IPS-NIHi7 (cell line): ENCODE results near the gene C19orf12.

Source experiments
- DNase-seq: peaks from one replicate; pipeline ENCODE4 v3.0.0; 2012; ENCODE audit warnings: mixed read lengths; ENCODE audit errors: extremely low spot score

The C19orf12 gene

DNA sequence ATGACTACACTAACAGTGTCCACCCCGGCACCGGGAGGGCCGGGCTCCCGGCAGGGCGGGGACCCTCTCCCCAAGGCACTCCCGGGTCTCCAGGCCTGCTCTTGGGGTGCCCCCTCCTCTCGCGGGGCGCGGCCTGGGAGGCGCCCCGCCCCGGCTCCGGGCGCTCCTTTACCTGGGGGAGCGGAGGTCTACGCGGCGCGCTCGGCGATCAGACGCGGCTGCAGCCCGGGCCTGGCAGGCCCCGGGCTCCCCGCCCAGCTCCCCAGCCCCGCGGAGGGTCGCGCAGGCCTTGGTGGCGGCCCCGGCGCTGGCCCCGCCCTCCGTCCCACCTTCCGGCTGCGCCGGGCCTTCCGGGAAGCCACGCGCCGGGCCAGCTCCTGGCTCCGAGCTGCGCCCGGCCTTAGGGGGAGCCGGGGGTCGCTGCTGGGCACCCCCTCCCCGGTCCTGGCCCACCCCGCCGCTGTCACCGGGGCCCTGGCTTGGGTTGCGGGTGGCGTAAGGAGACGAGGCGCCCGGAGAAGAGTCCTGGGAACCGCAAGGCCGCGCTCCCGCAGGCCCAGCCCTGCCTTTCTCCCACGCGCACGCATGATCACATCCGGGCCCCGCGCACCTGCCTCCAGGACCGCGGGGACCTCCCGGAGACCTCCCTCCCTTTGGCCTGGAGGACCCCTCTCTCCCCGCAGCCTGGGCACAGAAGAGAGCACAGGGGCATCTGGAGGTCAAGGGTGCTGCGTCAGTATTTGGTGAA lies at the start of gene C19orf12:
TSS of gene C19orf12 (minus strand) at position 309 of the 748 bp plus-strand sequence. CDS start 6,848 bp downstream, outside the sequence.
- peak; percentile 77 for DNase-seq

DNA sequence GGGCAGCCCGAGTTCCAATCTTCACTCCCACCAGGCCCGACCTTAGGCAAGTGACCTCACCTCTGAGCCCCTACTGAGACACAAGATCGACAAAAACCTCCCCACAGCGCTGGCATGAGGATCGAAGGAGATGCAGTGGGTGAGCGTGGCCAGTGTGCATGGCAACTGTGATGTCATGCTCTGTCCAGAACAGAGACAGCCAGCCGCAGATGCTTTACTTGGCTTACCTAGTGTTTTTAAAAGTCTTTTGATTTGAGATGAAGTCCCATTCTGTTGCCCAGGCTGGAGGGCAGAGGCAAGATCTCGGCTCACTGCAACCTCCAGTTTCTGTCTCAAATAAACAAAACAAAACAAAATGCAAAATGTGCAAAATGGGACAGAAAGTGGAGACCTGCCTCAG lies 49.3 kb upstream of the C19orf12 start:
- no peak for DNase-seq

DNA sequence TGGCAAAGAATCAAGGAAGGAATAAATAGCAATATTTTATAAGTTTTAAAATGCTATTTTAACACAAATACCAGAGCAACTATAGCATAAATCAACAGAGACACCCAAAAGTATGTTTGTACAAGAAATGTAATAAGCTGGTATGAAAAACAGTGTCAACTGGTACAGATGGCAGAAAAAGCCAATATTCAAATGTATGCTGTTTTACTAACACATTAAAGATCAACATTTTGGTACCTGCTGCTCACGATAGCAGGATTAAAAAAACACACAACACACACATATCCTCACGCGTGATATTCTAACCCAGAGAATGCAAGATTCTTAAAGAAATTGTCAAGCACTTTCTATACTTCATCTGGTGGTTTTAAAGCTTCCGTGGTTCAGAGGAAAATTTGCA lies 48.1 kb upstream of the C19orf12 start:
- no peak for DNase-seq

DNA sequence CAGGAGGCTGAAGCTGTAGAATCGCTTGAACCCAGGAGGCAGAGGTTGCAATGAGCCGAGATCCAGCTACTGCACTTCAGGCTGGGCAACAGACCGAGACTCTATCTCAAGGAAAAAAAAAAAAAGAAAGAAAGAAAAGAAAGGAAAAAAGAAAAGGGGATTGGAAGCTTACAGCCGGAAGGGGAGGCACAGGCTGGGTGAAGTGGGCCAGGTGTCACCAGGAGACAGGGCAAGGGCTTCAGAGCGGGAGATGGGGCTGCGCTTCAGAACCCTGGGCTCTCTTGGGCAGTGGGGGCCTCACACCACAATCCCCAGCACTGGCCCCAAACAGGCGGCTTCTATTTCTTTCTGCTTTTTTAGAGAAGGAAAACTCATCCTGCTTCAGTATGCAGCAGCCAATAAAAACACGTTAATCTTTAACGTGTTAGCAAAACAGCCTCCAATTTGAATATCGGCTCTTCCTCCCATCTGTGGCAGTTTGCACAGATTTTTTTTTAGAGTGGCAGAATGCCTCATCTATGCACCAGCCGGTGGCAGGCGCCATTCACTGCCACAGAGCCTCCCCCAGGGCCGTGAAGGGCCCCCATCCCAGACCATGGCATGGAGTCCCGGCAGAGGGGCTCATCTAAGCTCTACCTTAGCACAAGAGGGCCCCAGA lies 46.6 kb upstream of the C19orf12 start:
- DNase-seq, result no peak

DNA sequence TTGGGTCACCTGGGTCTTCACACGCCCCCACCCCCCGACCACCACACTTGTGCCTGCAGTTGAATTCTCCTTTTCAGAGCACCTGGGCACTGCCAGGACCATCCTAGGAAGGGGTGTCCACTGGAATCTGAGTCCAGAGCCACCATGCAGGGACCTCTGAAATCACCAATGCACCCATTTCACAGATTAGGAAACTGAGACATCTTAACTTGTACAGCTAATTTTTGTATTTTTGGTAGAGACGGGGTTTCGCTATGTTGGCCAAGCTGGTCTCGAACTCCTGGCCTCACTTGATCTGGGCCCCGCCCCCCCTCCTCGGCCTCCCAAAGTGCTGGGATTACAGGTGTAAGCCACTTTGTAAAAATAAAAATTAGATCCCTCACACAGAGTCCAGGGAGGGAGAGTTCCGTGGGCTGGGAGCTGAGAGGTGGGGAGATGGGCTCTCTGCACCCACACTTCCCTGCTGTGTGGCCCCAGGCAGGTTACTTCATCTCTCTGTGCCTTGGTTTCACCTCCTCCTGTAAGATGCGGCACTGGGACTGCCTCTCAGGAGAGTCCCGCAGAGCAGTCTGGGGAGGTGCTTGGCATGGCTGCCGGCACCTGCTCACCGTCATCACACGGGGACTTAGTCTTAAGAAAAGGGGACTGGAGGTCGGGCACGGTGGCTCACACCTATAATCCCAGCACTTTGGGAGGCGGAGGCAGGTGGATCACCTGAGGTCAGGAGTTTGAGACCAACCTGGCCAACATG lies 45.9 kb upstream of the C19orf12 start:
- no peak for DNase-seq

DNA sequence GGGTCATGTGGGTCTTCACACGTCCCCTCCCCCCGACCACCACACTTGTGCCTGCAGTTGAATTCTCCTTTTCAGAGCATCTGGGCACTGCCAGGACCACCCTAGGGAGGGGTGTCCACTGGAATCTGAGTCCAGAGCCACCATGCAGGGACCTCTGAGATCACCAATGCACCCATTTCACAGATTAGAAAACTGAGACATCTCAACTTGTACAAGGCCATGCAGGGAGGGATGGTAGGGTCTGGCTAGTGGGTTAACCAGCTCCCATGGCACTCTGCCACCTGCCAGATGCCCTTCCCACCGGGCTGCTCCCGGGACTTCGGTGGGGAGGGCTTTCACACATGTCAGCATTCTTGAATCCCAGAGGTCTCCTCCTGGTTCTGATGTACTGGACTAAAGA lies 44.3 kb upstream of the C19orf12 start:
- DNase-seq, result no peak

DNA sequence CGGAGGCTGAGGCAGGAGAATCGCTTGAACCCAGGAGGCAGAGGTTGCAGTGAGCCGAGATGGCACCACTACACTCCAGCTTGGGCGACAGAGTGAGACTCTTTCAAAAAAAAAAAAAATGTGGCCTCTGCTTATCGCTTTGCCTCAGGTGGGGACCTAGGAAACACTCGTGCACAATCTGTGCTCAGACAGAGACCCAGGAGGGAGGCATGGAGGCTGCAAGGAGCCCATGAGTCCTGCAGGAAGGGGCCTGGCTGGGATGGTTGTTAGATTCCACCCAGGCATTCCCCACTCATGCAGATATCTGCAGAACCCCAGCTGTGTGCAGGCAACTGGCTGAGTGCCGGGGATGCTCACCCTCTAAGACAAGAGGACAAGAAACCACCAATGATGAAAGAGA lies 43.8 kb upstream of the C19orf12 start:
- no peak for DNase-seq

DNA sequence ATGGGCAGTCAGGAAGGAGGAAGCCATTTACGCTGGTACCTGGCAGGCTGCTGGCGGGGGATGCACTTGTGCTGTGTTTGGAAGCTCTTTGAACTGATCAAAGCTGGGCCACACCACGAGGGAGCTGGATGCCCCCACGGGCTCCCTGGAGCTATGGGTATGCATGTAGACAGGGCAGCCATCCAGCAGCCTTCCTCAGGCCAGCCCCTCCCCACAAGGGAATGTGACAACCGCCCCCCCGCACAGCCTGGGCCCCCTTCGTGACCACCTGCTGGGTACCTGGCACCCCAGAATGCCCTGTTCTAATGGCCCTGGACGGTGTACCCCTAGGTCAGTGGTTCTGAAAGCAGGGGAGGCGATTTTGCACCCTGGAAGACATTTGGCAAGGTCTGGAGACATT lies 42.5 kb upstream of the C19orf12 start:
- DNase-seq, result no peak

DNA sequence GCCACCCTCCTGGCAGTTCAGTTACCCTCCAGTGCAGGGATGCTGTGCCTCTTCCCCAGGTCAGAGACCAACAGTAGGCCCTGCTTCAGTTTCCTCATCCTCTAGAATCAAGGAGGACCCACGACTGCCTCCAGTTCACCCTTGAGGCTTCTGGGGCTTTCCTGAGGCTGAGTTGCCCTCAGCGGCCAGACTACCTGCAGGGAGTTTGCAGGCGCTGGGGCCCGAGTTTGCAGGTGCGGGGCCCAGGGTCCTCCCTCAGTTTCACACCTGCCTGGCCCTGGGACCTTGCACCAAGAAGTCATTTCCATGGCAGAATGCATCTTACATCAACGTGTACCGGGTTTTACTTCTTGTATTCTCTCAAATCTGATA lies 38.9 kb upstream of the C19orf12 start:
- DNase-seq, result no peak

DNA sequence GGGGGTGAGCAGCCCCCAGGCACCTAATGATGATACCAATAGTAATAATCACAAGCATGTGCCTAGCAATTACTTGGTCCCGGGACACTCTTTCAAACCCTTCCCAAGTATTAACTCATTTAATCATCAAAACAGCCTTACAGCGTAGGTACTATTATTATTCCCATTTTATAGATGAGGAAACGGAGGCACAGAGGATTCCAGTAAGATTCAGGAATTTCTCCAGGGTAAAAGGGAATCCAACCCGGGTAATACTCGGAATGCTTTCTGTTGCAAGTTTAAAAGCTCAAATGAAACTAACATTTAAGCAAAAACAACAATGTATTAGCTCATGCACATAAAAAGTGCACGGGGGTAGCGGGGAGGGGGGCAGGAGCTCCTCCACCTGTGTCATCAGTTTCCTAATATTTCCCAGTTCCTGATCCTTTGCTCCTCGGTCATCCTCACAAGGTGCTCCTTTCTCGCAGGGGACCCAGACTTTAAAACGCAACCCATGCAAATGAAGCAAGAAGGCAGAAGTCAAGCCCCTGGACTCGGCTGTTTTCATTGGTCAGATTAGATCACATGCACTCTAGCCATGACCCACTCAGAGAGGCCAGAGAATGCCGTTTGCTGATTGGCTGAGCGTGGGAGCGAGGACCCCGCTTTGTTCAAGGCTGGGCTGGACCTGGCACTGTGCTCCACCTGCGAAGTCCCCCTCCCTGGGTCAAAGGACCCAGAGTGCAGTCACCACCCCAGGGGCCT lies 38.3 kb upstream of the C19orf12 start:
- DNase-seq, result peak; percentile 40

DNA sequence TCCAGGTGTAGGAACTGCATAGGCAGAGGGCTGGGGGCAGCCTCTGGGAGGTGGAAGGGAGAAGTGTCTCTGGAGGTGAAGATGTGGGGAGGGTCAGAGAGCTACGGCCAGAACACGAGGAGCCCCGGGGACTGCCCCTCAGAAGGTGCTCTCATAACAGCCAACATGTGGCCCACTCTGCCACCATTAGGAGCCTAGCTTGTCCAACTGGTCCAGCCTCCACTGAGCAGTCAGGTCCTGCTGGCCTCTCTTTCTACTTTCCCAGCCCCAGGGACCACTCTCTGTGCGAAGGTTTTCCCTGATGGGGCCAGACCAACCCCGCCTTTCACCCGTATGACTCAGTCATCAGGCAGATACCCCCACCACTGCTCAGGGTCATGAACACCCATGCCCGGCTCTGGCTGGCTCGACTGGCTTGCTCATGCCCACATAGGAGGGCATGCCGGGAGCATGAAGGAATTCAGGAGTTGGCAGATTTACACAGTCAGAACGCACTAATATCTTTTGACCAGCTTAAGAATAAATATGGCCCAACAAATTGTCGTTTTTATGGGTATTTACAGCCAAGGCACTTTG lies 37.5 kb upstream of the C19orf12 start:
- no peak for DNase-seq

DNA sequence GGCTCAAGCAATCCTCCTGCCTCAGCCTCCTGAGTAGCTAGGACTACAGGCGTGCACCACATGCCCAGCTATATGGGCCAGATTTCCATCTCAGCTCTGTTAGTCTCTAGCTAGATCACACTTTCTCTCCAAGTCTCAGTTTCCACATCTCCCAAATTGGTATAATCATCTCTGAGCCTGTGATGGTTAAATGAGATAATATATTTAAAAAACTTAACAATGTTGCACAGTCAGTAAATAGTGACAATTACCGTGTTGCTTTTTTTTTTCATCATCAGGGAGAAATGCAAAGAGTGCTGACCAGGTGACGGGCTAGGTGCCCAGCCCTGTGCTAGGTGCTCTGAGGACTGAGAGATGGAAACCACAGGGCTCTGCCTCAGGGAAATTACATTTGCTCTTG lies 36.9 kb upstream of the C19orf12 start:
- no peak for DNase-seq

DNA sequence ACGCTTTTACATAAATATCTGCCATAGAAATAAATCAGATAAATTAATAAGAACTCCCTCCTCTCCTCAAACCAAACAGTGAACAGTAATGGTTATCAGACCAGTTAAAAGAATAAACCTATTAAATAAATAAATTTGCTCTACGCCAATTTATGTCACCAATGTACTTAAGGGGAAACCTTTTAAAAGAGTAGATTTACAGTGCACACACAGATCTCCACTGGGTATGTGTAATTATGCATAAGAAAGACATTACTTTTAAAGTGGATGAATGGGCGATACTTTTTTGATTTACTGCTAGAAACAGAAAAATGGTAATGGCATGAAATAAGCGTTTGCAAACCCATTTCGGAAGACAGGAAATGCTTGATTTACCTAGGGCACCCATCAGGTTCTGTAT lies 34.9 kb upstream of the C19orf12 start:
- no peak for DNase-seq

DNA sequence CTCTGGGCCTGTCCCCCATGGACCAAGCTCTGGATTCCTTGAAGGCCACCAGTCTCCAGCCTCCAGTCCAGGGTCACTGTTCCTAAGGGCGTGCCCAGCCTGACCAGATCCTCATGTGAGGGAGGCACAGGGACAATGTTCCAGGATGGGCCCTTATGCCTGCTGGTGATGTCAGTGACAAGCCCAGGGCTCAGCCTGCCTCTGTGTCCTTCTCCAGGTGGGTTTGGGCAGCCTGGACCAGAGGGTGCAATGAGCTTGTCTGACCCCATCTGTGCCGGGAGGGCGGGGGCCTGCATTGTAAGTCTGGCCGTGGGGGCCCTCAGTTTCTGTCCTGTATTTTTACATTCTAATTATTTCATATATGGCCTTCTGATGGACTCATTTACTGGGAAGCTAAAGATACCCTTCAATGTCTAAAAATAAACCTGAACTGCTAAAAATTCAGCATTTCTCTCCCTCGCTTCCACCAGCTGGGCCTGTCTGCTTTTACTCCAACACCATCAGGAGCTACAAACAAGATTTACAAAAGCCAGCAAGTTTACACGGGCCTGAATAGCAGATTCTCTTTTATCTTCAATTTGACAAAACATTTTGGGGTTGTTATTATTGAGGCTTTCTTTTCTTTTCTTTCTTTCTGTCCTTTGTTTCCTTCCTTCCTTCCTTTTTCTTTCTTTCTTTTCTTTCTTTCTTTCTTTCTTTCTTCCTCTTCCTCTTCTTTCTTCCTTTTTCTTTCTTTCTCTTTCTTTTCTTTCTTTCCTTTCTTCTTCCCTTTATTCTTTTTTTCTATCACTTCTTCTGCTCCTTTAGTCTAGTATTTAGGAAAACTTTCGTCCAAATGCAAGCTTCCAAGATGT lies 34.2 kb upstream of the C19orf12 start:
- DNase-seq, result no peak

DNA sequence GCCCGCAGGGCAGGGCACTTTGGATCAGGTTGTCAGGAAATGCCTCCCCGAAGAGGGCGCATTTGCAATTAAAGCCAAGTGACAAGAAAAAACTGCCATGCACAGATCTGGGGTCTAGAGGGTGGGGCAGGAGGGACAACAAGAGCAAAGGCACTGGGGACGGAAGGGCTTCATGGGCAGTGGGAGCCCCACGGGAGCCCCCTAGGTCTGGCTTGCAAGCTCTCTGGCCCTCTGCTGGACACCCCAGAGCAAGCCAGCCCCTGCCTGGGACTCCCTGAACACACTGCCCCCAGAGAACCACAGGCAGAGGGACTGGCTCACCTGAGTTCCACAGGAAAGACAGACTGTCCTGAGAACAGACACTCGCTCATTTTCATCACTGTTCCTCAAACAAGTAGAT lies 30.2 kb upstream of the C19orf12 start:
- DNase-seq, result peak; percentile 56

DNA sequence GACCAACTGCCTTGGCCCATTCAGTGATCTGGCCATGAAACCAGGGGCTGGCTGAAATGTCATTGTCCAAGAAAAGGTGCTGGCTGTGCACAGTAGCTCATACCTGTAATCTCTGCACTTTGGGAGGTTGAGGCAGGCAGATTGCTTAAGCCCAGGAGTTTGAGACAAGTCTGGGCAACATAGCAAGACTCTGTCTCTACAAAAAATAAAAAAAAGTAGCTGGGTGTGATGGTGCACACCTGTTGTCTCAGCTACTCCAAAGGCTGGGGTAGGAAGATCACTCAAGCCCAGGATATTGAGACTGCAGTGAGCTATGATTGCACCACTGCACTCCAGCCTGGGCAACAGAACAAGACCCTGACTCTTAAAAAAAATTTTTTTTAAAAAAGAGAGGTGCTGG lies 28.6 kb upstream of the C19orf12 start:
- DNase-seq, result no peak

DNA sequence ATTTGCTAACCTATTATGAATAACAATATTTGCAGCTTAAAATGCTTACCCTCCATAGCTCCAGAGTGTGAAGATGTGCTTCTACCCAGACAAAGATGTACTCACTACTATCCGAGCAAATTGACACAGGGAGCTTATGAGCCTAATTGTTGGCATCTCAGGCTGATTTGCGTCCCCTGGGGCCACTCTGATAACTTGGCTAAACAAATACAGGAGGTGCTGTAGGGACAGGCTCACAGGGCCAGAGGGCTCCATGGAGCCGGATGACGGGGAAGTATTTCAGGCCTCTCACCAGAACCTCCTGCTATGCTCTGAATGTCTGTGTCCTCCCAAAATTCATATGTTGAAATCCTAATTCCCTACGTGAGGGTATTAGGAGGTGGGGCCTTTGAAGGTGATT lies 26.7 kb upstream of the C19orf12 start:
- no peak for DNase-seq

DNA sequence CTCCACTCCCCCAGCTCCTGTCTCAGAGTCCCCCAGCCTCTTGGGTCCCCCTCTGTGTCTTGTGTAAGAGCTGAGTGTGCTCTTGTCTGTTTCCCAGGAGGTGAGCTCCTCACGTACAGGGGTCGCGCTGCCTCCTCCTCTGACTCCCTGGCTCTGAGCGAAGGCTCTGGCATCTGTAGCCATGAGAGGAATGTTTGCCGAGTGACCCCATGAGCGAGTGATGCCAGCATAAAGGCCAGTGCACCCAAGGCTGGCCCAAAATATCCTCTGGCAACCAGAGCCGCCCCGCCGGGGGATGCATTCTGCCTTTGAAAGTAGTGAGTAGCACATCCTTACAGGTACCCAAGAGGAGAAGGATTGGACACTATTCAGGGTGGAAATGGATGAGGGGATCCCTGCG lies 26.2 kb upstream of the C19orf12 start:
- DNase-seq, result no peak

DNA sequence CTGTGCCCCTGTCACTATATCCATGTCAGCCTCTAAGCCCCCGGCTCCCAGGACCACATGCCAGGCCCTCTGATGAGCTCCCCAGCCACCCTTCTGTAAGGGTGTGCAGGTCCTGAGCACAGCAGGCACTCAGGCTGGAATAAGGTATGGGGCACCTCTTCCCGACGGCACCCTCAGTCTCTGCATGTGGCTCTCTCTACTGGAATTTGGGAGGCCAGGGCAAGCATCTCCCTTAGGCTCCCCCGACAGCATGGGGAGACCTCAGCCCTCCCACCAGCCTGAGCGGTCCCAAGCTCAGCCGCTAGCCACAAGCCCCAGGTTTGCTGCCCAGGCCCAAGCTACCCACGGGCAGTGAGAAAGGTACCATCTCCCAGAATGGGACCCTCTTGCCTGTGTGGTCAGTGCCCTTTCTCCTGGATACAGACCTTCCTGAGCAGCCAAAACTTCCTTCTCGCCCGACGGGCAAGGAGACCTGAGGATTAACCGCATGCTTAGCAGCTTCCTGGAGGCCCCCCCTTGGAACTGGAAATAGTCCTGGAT lies 22.5 kb upstream of the C19orf12 start:
- DNase-seq, result no peak

DNA sequence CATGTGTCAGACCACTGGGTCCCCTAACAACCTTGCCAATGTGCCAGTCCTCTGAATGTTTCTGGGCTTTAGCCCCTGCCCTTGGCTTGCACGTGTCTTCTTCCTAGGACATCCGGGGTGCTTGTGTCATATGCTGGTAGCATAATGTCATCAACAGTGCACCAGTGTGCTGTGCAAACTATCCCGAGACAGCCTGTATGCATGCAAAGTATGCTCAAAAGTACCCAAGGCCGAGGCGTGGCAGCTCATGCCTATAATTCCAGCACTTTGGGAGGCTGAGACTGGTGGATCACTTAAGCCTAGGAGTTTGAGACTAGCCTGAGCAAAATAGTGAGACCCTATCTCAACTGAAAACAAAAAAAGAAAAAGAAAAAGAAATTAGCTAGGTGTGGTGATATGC lies 20.8 kb upstream of the C19orf12 start:
- DNase-seq, result no peak
